ENCODE data around the gene HOXA10.

DNA sequence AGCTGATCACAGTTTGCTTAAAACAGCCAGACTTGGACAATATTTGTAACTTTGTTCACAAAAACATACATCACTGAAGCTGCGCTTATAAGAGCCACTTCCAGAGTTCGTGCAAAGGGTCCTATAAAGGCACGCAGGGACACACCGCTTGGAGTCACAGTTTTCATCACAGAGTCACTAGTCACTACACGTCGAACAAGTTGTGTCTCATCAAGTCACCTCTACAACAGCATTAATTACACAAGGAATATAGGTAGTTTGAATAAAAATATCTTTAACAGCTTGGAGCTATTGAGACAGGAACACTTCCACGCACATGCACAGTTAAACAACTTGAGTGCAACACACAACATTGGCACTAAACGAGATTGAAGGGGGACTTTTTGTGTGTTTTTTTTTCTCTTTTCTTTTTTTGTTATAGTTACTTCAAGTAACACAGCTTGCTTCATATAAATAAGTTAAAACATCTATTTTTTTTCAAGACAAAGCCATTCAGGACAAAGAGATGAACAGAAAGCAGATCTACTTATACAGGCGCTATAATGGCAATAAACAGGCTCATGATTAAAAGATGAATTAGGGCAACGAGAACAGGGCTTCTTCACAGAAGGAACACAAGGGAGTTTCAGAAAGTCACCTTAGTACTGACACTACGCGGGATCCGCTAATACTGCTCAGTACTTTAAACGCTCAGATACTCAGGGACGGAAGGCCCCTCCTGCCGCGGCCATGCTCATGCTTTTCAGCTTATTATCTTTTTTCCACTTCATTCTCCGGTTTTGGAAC is 32.8 kb downstream of the HOXA10 start:
- TF ChIP-seq POLR2A (IDR thresholded peaks at IDR 0.05): no peak
- TF ChIP-seq, protein P1, sequence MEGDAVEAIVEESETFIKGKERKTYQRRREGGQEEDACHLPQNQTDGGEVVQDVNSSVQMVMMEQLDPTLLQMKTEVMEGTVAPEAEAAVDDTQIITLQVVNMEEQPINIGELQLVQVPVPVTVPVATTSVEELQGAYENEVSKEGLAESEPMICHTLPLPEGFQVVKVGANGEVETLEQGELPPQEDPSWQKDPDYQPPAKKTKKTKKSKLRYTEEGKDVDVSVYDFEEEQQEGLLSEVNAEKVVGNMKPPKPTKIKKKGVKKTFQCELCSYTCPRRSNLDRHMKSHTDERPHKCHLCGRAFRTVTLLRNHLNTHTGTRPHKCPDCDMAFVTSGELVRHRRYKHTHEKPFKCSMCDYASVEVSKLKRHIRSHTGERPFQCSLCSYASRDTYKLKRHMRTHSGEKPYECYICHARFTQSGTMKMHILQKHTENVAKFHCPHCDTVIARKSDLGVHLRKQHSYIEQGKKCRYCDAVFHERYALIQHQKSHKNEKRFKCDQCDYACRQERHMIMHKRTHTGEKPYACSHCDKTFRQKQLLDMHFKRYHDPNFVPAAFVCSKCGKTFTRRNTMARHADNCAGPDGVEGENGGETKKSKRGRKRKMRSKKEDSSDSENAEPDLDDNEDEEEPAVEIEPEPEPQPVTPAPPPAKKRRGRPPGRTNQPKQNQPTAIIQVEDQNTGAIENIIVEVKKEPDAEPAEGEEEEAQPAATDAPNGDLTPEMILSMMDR (IDR thresholded peaks at IDR 0.05 in 4 of 5, conservative IDR thresholded peaks at IDR 0.05 in 1 of 5): no peak
